Heart left ventricle (tissue), 13 donors: Measurements from ENCODE around the gene GAPDH.

Source experiments
- CTCF ChIP-seq, 12 donors: fragments of 200-600 bp; sonication (generic) in 4 of 12; IDR thresholded peaks; one replicate each; pipeline versions ENCODE4 v1.5.0 to v1.8.0; 2018 to 2022; ENCODE audit warnings: antibody characterized with exemption in 12 of 12, mild to moderate bottlenecking in 5 of 12
- POLR2A ChIP-seq, 2 donors: fragments of 450-650 bp; IDR thresholded peaks; one replicate each; pipeline ENCODE4 v1.6.1; 2017; ENCODE audit warnings: antibody characterized with exemption in 2 of 2, mild to moderate bottlenecking in 2 of 2, moderate library complexity in 2 of 2
- donor health status: ischemic (EF 13 %, LVEDD 7.1; RV severe dilation, severe dysfunction).
- donor health status: DM: no; HTN: yes; CAD: no.
- donor health status: DM: no; HTN: no; CAD: no.
- donor health status: ischemic (EF 25% LVEDD 6.9; RV normal size, moderate dysfunction).
- donor health status: ischemic (EF 25% LVEDD 5.7; RV mildly dilated, moderate dysfunction).
- donor health status: ischemic (EF 35%, LVEDD 5.7; RV mildly dilated, moderate dysfunction).
- donor health status: nonischemic (EF 11% LVEDD 7.7; RV severe dilation, severe dysfunction).
- donor health status: DM: yes; HTN: yes; CAD: no.
- donor health status: PGD.
- donor health status: ischemic (EF 29% LVEDD 5.4; RV normal size, mild dysfunction).
- donor health status: nonischemic (EF 23%, LVEDD 6.1; RV moderate dilation, normal function).

- TF ChIP-seq CTCF (IDR thresholded peaks at IDR 0.05) (peak in 10 of 12 donors; percentile 4 to 49 (median 38)), POLR2A (IDR thresholded peaks at IDR 0.05) (no peak)
Observed at GRCh38 chr12:6570264-6570887, 36.1 kb downstream of the GAPDH start.
